Activated gamma-delta T cell treated with anti-CD3 and anti-CD28 coated beads, Interleukin-2, amount 50 U/mL, for 16 hours (primary cell): Measurements from ENCODE around the gene NELFCD.
"Not testable (repeated sequence)": the region's sequence is repeated elsewhere in the genome, so short reads cannot be mapped to it uniquely, and the experiment has no call there.

Experiments used
- DNase-seq: peaks from one replicate; pipeline ENCODE4 v3.0.0-alpha.2; 2020; ENCODE audit warnings: low read depth

NELFCD gene

GRCh38 chr20:59010321-59010994 is 29.4 kb downstream of the NELFCD start:
- no peak for DNase-seq

- DNase-seq = no peak
These were observed 30.2 kb downstream of the NELFCD start for GRCh38 chr20:59010995-59011873.

GRCh38 chr20:59011874-59012157 is 30.8 kb downstream of the NELFCD start:
- not testable (repeated sequence) for DNase-seq

GRCh38 chr20:59013031-59013951 is 32.2 kb downstream of the NELFCD start:
- no peak for DNase-seq

GRCh38 chr20:59013959-59014608 is 33.0 kb downstream of the NELFCD start:
- DNase-seq = no peak

GRCh38 chr20:59014680-59015389 is 33.8 kb downstream of the NELFCD start:
- no peak for DNase-seq

- DNase-seq = no peak
These were observed 34.4 kb downstream of the NELFCD start for GRCh38 chr20:59015411-59015810.

DNA sequence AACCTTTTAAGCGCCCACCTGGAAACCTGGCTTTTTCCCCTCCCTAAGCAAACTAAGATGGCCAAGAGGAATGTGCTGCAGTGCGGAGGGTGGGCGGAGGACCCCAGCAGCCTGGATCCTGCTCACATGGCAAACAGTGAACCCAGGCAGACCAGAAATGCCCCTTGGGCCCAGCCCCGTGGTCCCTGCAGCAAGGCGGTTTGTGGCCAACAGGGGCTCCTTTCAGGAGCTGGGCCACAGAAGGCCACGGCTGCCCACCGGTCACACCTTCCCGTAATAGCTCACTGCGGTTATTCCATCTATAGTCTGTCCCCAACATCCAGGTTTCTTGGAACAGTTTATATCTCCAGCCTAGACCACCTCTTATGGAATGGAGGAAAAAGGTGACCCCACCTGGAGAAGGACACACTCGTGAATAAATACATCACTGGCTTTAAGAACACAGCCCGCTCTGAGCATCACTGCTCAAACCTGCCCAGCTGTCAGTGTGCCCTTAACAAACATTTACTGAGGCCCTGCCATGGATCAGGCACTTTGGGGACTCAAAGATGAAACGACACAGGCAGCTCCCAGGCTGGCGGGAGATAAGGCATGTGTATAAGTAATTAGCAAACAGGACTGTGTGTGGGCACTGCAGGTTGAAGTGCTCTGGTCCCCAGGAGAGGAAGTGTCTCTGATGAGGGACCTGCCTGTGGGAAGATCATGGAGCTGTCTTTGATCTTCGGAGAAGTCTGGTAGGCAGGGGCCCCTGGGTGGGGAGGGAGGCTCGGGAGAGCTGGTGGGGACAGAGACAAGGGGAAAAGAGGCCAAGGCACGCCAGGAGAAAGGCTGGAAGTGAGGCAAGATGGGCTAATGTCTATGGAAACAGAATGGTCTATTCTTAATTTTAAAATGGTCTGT is 35.0 kb downstream of the NELFCD start:
- DNase-seq = no peak

- no peak for DNase-seq
These were observed 35.9 kb downstream of the NELFCD start for GRCh38 chr20:59016795-59017492.

- no peak for DNase-seq
These were observed 36.6 kb downstream of the NELFCD start for GRCh38 chr20:59017493-59018231.

- no peak for DNase-seq
These were observed 37.8 kb downstream of the NELFCD start for GRCh38 chr20:59018817-59019216.

GRCh38 chr20:59019217-59019616 is 38.2 kb downstream of the NELFCD start, which contains the start of gene TUBB1:
TSS of gene TUBB1 (plus strand) at chr20:59019429. CDS start at chr20:59019523, 94 bp downstream.
- DNase-seq = no peak

DNA sequence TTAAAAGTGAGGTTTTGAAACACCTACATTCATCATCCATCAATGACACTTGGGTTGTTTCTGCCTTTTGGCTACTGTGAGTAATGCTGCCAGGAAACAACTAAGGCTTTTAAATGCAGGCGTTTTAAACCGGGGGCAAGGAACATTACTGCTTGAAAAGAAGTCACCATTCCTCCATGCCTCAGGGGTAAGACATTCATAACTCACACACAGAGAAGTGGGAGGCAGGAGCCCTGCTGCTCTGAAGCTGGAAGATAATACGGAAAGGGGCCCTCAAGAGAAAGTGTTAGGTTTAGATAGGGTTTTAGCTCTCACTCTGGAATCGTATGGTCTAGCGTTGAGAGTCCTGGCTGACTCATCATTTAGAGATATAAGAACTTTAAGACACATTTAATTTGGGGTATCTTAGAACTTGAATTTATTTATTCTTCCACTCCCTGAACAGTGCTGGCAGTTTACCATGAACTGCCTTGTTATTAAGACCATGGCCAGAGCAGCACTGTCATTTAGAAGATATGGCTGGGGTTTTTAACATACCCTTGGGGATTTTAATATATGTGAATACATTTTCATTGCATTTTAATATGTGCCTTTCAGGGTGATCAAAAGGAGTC is 40.0 kb downstream of the NELFCD start:
- DNase-seq = no peak

- DNase-seq = no peak
These were observed 41.7 kb downstream of the NELFCD start for GRCh38 chr20:59022754-59023153.

DNA sequence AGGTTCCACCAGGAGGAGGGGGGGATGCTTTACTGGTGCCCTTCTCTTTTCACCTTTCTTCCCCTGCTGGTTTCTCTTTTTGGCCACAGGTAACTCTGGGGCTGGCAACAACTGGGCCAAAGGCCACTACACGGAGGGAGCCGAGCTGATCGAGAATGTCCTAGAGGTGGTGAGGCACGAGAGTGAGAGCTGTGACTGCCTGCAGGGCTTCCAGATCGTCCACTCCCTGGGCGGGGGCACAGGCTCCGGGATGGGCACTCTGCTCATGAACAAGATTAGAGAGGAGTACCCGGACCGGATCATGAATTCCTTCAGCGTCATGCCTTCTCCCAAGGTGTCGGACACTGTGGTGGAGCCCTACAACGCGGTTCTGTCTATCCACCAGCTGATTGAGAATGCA is 42.6 kb downstream of the NELFCD start:
- DNase-seq = no peak

DNA sequence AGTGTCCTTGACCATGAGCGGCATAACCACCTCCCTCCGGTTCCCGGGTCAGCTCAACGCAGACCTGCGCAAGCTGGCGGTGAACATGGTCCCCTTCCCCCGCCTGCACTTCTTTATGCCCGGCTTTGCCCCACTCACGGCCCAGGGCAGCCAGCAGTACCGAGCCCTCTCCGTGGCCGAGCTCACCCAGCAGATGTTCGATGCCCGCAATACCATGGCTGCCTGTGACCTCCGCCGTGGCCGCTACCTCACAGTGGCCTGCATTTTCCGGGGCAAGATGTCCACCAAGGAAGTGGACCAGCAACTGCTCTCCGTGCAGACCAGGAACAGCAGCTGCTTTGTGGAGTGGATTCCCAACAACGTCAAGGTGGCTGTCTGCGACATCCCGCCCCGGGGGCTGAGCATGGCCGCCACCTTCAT is 43.1 kb downstream of the NELFCD start:
- no peak for DNase-seq

GRCh38 chr20:59025086-59025485 is 44.0 kb downstream of the NELFCD start:
- no peak for DNase-seq

GRCh38 chr20:59025511-59025910 is 44.5 kb downstream of the NELFCD start:
- no peak for DNase-seq
